ENCODE data around the gene IL27RA. TPM values are rescaled to one million over a fixed set of nuclear protein-coding genes. Genes with fewer than 3 reads are reported as not detected.

The IL27RA gene
- total RNA-seq, 2 donors from 2014 or later = 1.3 to 3.6 TPM

GRCh38 chr19:13997631-13997962, 34.0 kb upstream of the IL27RA start:
- intact Hi-C loops (cut with DNase I) = no loop called here
- WGBS, 2 donors = 92 to 94% methylated on average over 5 to 6 of the region's 6 CpGs
- TF ChIP-seq CTCF (IDR thresholded peaks at IDR 0.05) (no peak), POLR2A (IDR thresholded peaks at IDR 0.05) (no peak)
- Histone ChIP-seq H3K9me3 (no peaks in the 10 kb centered on the region), H3K27ac (no peak overlapping the region), H3K4me1 (peaks cover 29% of the 10 kb centered on the region), H3K27me3 (no peaks in the 10 kb centered on the region), H3K36me3 (replicated peaks in 1 of 2; ENCODE audit: insufficient read depth in 1 of 2, low read depth in 2 of 2) (no peaks in the 10 kb centered on the region), H3K4me3 (no peak overlapping the region)
- ATAC-seq = no peak
- DNase-seq = no peak

GRCh38 chr19:13998426-13998825, 33.1 kb upstream of the IL27RA start:
- Histone ChIP-seq H3K9me3 (no peaks in the 10 kb centered on the region), H3K27ac (no peak overlapping the region), H3K4me3 (no peak overlapping the region), H3K4me1 (peaks cover 37% of the 10 kb centered on the region), H3K27me3 (no peaks in the 10 kb centered on the region), H3K36me3 (replicated peaks in 1 of 2; ENCODE audit: insufficient read depth in 1 of 2, low read depth in 2 of 2) (no peaks in the 10 kb centered on the region)
- intact Hi-C loops (cut with DNase I) = no loop called here
- ATAC-seq = no peak
- TF ChIP-seq CTCF (IDR thresholded peaks at IDR 0.05) = no peak
- no peak for TF ChIP-seq POLR2A (IDR thresholded peaks at IDR 0.05)
- 100% methylated on average over 1 of the region's 1 CpG for WGBS, 2 donors
- DNase-seq = no peak

GRCh38 chr19:13999085-13999484, 32.5 kb upstream of the IL27RA start:
- intact Hi-C loops (cut with DNase I) = no loop called here

GRCh38 chr19:14000691-14001375, 30.7 kb upstream of the IL27RA start:
- no peaks in the 10 kb centered on the region for H3K9me3 ChIP-seq
- H3K27ac ChIP-seq = peak overlapping the region in 1 of 4 donors; percentile 15
- H3K4me1 ChIP-seq = peaks cover 47% of the 10 kb centered on the region
- intact Hi-C loops (cut with DNase I) = no loop called here
- no peaks in the 10 kb centered on the region for H3K36me3 ChIP-seq (replicated peaks in 1 of 2; ENCODE audit: insufficient read depth in 1 of 2, low read depth in 2 of 2)
- no peaks in the 10 kb centered on the region for H3K27me3 ChIP-seq
- WGBS, 2 donors = 79 to 85% methylated on average over 12 to 13 of the region's 13 CpGs
- no peak overlapping the region for H3K4me3 ChIP-seq
- ATAC-seq = no peak
- TF ChIP-seq POLR2A (IDR thresholded peaks at IDR 0.05) = no peak
- no peak for DNase-seq

More at GRCh38 chr19:13999085-13999484, 32.5 kb upstream of the IL27RA start:
- H3K27ac ChIP-seq = no peak overlapping the region
- 95 to 98% methylated on average over 3 of the region's 3 CpGs for WGBS, 2 donors
- DNase-seq = no peak
- H3K4me3 ChIP-seq = no peak overlapping the region
- TF ChIP-seq POLR2A (IDR thresholded peaks at IDR 0.05) (no peak), CTCF (IDR thresholded peaks at IDR 0.05) (no peak)
- no peaks in the 10 kb centered on the region for H3K36me3 ChIP-seq (replicated peaks in 1 of 2; ENCODE audit: insufficient read depth in 1 of 2, low read depth in 2 of 2)
- no peaks in the 10 kb centered on the region for H3K9me3 ChIP-seq
- no peak for ATAC-seq
- H3K27me3 ChIP-seq = no peaks in the 10 kb centered on the region
- H3K4me1 ChIP-seq = peaks cover 44% of the 10 kb centered on the region

GRCh38 chr19:14002571-14003250, 28.9 kb upstream of the IL27RA start:
- Histone ChIP-seq H3K9me3 (no peaks in the 10 kb centered on the region), H3K4me3 (no peak overlapping the region), H3K4me1 (peaks cover 45% of the 10 kb centered on the region), H3K27ac (peak overlapping the region in 3 of 4 donors; percentile 95 to 100 (median 99)), H3K36me3 (replicated peaks in 1 of 2; ENCODE audit: insufficient read depth in 1 of 2, low read depth in 2 of 2) (no peaks in the 10 kb centered on the region), H3K27me3 (no peaks in the 10 kb centered on the region)
- no peak for TF ChIP-seq POLR2A (IDR thresholded peaks at IDR 0.05)
- no peak for TF ChIP-seq CTCF (IDR thresholded peaks at IDR 0.05)
- intact Hi-C loops (cut with DNase I) = no loop called here
- WGBS, 2 donors = 38 to 67% methylated on average over 6 to 13 of the region's 13 CpGs
- DNase-seq (no peak), ATAC-seq (no peak)
